ENCODE measurements around the gene ACTN3. TPM values are rescaled to one million over a fixed set of nuclear protein-coding genes. Genes with fewer than 3 reads are reported as not detected.
"Not testable (repeated sequence)": the region's sequence is repeated elsewhere in the genome, so short reads cannot be mapped to it uniquely, and the experiment has no call there.

Gene ACTN3
- total RNA-seq, 1 donor from 2014 or later: under 0.01 TPM

DNA sequence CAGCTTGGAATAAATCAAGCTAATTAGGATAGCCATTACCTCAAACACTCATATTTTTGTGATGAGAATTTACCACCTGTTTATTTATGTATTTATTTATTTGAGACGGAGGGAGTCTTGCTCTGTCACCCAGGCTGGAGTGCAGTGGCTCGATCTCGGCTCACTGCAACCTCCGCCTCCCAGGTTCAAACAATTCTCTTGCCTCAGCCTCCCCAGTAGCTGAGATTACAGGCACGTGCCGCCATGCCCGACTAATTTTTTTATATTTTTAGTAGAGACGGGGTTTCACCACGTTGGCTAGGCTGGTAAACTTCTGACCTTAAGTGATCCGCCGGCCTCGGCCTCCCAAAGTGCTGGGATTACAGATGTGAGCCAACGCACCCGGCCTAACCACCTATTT is 1.8 kb upstream of the ACTN3 start:
- DNase-seq (ENCODE audit: low read depth in 2 of 2): not testable (repeated sequence)

DNA sequence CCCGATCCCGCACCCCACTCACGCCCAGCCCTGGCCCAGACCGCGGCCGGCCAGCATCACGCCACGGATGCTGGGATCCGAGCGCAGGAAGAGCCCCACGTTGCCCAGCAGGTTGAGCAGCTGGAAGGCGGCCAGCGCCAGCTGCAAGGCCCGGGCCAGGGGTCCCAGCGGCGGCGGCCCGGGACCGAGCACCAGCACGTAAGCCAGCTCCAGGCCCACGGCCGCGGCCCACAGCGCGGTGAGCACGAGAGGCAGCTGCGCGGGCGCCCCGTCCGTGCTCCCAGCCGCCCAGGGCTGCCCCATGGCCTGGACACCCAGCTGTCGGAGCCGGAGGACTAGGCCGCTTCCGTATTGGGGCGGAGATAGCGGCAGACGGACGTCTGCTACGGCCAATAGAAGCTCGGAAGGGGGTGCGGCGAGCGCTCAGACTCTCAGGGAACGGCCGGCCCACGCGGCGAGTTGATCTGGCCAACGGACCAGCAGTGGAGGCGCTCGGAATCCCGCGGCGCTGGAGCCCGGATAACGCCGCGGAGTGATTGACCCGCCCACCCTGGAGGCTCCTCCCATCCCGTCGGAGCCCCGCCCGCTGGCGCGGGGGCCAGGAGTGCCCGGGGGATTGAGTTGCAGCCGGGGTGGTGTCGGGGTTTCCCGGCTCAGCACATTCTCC is 869 bp upstream of the ACTN3 start, which contains the start of gene ZDHHC24:
ZDHHC24 (minus strand) TSS at position 348 of the 667 bp plus-strand sequence; CDS start at position 303, 45 bp downstream.
- DNase-seq (ENCODE audit: low read depth in 2 of 2): peak; percentile 92 to 98

DNA sequence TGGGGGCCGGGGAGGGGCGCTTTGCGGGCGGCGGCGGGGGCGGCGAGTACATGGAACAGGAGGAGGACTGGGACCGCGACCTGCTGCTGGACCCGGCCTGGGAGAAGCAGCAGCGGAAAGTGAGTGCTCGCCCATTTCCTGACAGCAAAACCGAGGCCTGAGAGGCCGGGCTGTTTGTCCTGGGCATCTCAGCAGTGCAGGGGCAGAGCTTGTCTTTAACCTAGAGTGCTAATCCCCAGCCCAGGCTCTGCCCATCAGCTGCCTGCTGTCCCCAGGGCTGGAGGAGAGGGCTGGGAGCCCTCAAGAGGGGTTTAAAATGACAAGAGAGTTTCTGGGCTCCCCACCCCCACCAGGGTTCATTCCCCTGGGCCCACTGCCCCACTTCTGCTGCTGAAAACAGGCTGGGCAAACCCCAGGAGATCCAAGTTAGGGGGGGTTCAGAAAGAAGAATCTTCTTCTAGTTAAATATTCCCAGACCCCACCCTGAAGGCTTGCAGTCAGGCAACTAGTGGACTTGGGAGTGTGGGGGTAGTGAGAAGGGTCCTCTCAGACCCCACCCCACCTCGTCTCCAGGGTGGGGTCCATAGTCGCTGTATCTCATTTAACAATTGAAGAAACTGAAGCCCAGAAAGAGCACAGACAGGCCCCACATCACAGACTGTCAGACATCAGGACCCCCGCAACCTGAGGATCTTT is 411 bp downstream of the ACTN3 start:
- no peak for DNase-seq (ENCODE audit: low read depth in 2 of 2)

DNA sequence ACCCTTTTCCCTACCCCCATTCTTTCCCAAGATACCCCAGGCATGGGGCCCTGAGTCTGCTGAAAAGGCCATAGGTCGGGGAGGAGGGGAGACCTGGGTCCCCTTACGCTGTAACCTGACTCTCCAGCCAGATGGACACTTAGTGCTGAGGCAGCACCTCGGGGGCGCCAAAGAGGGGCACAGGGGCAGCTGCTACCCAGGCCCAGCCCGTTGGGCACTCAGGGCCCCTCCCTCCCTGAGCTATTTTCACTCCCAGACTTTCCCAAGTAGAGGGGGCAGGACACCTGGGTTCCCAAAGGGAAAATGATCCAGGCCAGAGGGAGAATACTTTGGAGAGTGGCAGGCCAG is 933 bp downstream of the ACTN3 start:
- DNase-seq (ENCODE audit: low read depth in 2 of 2): no peak

DNA sequence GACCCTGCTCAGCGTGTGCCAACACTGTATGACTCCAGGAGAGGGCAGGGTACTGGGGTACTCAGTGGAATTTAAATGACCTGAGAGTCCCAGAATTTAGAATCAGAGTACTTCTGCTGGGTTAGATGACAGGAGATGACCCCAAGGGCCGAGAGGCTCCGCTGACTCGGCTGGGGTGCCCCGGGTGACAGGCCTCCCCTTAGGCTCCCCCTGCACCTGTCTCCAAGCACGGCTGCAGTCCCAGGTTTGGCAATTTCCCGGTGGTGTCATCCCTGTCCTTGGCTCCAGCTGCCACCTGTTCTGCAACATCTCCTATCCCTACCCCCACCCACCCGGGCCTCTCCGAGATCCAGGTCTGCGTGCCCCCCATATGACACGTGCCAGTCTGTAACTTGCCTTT is 1.3 kb downstream of the ACTN3 start:
- no peak for DNase-seq (ENCODE audit: low read depth in 2 of 2)

DNA sequence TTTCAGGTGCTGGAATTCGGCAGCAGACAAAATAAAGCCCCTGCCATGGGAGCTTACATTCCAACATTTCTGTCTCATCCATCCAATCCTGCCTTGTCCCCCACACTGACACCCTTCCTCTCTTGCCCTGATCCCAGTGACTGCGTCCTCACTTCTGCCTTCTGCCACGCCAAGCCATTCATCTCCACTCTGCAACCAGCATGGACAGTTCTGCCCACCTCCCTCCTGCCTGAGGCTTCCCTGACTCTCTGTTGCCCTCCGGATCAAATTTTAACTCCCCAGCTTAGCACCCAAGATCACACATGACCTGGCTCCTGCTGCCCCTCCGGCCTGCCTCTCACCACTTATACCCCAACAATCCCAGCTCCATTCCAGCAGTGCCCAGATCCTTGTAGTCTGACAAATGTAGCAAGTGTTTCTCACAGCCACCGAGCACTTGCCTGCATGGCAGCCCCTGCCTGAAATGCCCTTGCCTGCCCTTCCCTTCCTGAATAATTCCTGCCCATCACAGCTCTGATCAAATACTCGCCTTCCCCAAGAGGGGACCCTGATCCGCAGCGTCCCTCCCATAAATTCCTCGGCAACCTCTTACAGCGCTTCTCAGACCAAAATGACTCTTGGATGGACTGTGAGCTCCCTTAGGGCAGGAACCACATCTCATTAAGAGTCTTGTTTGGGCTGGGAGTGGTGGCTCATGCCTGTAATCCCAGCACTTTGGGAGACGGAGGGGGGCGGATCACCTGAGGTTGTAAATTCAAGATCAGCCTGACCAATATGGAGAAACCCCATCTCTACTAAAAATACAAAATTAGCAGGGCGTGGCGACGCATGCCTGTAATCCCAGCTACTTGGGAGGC is 2.3 kb downstream of the ACTN3 start:
- no peak for DNase-seq (ENCODE audit: low read depth in 2 of 2)

DNA sequence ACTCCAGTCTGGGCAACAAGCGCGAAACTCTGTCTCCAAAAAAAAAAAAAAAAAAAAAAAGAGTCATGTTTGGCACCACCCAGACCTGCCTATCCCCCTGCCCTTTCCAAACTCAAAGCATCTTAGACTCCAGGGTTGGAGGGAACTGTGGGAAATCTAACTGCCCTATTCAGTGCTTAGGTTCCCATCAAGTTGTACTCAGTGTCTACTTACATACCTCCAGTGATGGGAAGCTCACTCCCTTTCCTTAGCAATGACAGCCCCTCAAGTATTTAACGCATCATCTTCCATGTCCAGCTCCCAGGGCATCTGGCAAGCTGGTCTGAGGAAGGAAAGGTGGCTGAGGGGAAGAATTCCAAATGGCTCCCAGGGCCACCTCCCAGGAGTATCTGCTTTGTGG is 3.0 kb downstream of the ACTN3 start:
- DNase-seq (ENCODE audit: low read depth in 2 of 2): no peak

DNA sequence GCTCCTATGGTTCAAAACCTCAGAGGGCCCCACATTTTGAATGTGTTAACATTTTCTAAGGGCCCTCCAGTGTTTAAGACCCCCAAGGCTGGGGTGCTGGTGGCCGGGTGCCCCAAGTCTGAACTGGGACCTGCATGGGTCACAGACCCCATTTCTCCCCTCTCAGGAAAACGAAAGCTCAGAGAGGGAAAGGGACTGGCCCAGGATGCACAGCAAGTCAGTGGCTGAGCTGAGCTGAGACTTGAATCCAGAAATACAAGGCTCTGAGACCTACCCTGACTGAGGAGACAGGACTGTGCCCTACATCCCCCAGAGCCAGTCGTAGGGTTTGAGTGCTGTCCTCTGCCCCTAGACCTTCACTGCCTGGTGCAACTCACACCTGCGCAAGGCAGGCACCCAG is 4.2 kb downstream of the ACTN3 start:
- DNase-seq (ENCODE audit: low read depth in 2 of 2): no peak

DNA sequence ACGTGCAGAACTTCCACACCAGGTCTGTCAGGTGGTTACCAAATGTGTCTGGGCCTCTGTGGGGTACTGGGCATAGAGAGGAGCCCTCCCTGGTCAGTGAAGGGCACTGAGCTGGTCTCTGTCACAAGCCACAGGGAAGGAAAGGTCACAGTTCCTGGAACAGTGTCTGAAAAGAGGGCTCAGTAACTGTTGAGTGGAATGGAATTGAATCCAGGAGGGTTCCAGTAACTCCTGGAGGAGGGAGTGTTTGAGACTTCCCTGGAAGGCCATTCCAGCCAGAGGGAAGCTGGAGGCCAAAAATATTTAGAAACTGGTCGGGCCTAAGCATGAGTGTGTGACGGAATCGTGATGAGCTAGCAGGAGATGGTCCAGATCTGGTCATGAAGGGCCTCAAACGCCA is 7.9 kb downstream of the ACTN3 start:
- DNase-seq (ENCODE audit: low read depth in 2 of 2): no peak

DNA sequence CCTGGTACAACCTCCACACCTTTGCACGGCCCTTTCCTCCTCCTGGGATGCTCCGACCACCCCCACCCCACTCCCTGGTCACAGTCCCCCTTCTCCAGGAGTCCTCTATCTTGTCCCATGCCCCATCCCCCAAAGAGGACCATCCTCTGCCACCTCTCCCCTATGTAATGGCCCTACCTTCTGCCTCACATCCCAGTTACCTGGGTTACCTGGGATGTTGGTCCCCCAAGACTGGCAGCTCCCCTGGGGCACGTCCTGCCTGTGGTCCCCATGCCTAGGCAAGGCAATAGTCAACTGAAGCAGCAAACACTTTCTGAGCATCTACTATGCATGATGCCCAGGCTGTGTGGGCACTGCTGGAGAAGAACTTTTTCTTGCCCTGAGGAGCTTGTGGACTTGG is 8.7 kb downstream of the ACTN3 start:
- no peak for DNase-seq (ENCODE audit: low read depth in 2 of 2)

DNA sequence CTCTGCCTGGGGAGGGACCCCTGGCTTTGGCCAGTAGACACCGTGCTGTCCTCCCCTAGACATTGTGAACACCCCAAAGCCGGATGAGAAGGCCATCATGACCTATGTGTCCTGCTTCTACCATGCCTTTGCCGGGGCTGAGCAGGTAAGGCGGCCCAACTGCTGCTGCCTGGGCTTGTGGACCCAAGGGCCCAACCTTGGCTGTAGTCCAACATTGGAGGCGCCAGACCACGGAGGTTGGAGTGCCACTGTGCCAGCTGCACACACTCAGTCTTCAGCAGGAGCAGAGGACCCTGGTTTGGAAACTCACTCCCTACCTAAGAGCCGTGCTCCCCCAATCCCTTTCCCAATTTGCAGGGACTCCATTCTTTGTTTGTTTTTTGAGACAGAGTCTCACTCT is 9.4 kb downstream of the ACTN3 start:
- no peak for DNase-seq (ENCODE audit: low read depth in 2 of 2)

DNA sequence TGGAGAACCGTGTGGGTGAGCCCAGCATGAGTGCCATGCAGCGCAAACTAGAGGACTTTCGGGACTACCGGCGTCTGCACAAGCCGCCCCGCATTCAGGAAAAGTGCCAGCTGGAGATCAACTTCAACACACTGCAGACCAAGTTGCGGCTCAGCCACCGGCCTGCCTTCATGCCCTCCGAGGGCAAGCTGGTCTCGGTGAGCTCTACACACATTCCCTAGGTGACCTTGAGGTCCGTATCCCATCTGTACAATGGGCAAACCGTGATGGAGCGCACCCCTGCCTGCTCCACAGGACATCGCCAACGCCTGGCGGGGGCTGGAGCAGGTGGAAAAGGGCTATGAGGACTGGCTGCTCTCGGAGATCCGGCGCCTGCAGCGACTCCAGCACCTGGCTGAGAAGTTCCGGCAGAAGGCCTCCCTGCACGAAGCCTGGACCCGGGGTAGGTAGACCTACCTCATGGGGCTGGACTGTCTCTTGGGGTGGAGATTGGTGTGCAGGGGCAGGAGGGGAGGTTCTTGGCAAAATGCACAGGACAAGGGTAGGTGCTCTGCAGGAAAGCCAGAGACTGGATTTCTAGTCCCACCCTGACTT is 11.1 kb downstream of the ACTN3 start:
- no peak for DNase-seq (ENCODE audit: low read depth in 2 of 2)

DNA sequence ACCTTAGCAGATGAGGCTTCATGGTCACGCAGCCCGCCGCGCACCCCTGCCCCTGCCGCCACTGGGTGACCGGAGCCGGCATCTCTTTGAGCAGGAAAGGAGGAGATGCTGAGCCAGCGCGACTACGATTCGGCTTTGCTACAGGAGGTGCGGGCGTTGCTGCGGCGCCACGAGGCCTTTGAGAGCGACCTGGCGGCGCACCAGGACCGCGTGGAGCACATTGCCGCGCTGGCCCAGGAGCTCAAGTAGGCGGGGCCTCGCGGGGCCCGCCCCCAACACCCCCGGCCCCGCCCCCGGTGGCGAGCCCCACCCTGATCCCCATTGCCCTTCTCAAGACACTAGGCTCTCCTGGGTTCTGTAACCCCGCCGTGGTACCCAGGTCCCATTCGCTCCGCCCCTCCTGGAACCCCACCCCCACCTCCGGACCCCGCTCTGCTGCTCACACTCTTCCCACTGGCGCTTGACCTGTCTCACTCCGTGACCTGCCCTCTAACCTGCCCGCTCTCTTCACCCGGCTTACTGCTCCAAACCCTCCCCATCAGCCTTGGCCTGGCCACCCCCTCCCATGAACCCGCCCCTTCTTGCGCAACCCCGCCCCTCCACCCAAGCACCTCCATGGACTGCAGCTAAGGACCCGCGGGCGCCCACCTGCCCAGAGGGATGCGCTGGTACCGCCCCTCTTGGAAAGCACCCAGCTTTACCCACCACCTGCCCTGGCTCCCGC is 12.6 kb downstream of the ACTN3 start:
- DNase-seq (ENCODE audit: low read depth in 2 of 2): peak in 1 of 2 donors; percentile 18

DNA sequence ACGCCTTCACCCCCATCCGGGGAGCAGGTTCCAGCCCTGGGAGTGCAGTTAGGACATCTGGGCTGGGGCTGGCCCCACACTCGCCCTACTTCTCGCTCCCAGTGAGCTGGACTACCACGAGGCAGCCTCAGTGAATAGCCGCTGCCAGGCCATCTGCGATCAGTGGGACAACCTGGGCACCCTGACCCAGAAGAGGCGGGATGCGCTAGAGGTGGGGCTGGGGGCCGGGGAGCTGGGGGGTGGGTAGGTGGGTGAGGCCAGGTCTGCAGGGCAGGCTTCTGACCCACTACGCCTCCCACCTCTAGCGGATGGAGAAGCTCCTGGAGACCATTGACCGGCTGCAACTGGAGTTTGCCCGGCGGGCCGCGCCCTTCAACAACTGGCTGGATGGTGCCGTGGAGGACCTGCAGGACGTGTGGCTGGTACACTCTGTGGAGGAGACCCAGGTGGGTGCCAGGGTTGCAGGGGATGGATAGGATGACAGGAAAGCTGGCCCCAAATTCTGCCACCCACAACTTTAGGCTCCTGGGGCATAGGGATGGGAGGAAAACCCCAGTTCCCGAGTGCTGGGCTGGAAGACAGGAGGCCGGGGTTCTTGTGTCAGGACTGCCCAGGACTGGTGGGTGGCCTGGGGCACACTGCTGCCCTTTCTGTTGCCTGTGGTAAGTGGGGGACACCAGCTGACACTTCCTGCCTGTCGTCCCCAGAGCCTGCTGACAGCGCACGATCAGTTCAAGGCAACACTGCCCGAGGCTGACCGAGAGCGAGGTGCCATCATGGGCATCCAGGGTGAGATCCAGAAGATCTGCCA is 13.4 kb downstream of the ACTN3 start:
- no peak for DNase-seq (ENCODE audit: low read depth in 2 of 2)

DNA sequence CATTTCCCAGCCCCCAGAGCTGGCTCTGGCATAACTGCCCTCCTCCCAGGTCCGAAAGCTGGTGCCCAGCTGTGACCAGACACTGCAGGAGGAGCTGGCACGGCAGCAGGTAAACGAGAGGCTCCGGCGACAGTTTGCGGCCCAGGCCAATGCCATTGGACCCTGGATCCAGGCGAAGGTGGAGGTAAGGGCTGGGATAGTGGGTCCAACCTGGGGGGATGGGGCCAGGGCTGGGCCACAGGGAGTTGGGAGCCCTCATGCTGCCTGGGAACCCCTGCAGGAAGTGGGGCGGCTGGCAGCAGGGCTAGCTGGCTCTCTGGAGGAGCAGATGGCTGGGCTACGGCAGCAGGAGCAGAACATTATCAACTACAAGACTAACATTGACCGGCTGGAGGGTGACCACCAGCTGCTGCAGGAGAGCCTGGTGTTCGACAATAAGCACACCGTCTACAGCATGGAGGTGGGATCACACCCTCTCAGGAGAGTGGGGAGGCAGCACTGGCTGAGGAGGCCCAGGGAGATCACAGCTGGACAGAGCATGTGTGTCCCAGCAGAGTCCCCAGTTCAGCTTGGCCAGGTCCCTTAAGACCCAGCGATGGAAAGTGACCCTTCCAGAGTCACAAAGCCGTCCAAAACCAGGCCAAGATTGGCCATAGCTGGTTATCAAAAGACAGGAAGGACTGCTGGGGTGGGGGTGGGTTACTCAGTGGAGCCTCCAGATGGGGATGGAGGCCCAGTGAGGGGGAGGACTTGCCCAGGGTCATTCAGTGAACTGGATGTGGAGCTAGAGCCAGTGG is 14.7 kb downstream of the ACTN3 start:
- no peak for DNase-seq (ENCODE audit: low read depth in 2 of 2)

DNA sequence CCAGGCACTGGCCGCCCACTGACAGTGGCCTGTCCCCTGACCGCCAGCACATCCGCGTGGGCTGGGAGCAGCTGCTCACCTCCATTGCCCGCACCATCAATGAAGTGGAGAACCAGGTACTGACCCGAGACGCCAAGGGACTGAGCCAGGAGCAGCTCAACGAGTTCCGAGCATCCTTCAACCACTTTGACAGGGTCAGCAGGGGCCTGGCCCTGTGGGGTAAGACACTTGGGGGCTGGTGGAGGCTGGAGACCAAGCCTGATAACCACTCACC is 15.2 kb downstream of the ACTN3 start:
- DNase-seq (ENCODE audit: low read depth in 2 of 2): no peak

DNA sequence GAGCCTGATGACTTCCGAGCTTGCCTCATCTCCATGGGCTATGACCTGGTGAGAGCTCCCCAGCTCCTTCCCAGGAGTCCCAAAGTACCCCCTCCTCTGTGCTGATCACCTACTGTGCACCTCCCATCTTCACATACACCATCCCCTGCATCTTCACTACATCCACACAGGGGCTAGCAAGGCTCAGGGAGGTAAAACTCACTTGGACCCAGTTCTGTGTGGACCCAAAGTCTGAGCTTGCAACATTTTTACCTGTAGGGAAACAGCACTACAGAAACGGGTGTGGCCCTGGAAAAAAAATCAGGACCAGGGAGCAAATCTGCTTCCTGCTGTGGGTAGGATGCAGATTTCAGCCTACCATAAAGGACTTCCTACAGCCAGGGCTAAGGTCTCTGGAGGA is 15.6 kb downstream of the ACTN3 start:
- DNase-seq (ENCODE audit: low read depth in 2 of 2): no peak

DNA sequence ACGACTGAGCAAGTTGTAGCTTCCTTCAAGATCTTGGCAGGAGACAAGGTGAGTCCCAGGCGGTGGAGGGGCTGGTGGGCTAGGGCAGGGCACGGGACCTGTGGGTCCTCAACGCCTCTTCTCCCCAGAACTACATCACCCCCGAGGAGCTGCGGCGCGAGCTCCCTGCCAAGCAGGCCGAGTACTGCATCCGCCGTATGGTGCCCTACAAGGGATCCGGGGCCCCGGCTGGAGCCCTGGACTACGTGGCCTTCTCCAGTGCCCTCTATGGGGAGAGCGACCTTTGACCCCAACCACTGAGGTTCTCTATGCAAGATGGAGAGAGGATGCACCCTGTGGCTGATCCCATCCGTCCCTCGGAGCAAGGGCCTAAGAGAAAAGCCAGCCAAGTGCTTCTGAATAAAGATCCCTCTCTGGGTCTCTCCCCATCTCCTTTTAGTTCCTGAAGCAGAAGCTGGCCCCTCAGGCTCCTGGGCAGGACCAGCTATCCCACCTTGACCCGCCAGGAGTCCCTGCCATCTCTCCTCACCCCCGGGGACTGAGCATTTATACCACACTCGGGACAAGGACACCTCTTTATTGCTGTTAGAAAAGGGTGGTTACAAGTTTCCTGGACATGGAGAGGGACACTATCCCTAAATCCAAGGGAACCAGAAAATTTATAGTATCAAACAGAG is 16.3 kb downstream of the ACTN3 start:
- no peak for DNase-seq (ENCODE audit: low read depth in 2 of 2)

DNA sequence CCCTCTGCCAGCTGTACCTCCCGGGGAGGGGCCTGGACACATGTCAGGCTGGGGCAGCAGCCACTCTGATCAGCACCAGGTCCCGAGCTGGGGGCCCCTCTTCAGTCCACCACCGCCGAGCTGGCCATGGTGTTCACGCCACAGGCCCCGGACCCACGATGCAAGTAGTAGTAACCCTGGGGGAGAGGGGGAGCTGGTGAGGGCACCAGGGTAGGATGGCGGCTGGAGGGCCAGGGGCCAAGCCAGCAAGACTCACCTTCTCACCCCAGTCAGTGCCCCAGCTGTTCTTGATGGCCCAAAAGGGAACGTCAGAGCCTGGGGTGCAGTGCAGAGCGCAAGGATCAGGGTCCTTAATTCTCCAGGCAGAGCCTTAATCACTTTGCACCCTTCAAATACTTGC is 17.1 kb downstream of the ACTN3 start:
- DNase-seq (ENCODE audit: low read depth in 2 of 2): no peak

Measured in dermis microvascular lymphatic vessel endothelial cell (primary cell).